IMR-90 (cell line): Measurements from ENCODE around the gene ROMO1. TPM values are rescaled to one million over a fixed set of nuclear protein-coding genes. Genes with fewer than 3 reads are reported as not detected.

Source experiments
- ATAC-seq: fragments of 200-7000 bp; cut with Tn5 transposase; 2 replicates; pipeline ENCODE4 v1.9.1; 2020; ENCODE audit warnings: low read depth, mild to moderate bottlenecking, moderate library complexity
- BruUV-seq: library from RNA; stranded (reverse); fragments of 400-500 nt; replicated peaks from 2 replicates; lab custom pipeline; 2021; lab: Mats Ljungman, UMichigan
- CTCF ChIA-PET: fragments of 300-600 bp; formaldehyde crosslinking; extraction: SDS; loops from one replicate; lab custom pipeline; 2021; ENCODE audit warnings: antibody characterized with exemption; lab: Yijun Ruan, JAX
- POLR2A ChIA-PET: fragments of 300-600 bp; sonication (Branson Sonifier 250); formaldehyde crosslinking; loops from one replicate; lab custom pipeline; 2022; ENCODE audit warnings: antibody characterized with exemption; ENCODE audit not compliant: unreplicated experiment; lab: Charles Lee
- DNase-seq: peaks from one replicate; pipeline ENCODE4 v3.0.0; 2013
- H2AFZ ChIP-seq: replicated peaks from 2 replicates; pipeline ENCODE3; 2013; ENCODE audit warnings: low read length, mild to moderate bottlenecking; ENCODE audit not compliant: poor library complexity
- H2AK5ac ChIP-seq: 2 replicates; pipeline ENCODE4 v1.6.1; 2013; ENCODE audit warnings: low read depth, low read length, inconsistent platforms
- H2AK9ac ChIP-seq: replicated peaks from 2 replicates; pipeline ENCODE3; 2013; ENCODE audit warnings: mild to moderate bottlenecking, low read depth, low read length, moderate library complexity; ENCODE audit not compliant: poor library complexity
- H2BK120ac ChIP-seq: 2 replicates; pipeline ENCODE4 v1.6.1; 2013; ENCODE audit warnings: low read depth, low read length, inconsistent platforms
- H2BK15ac ChIP-seq: 3 replicates; pipeline ENCODE4 v1.6.1; 2013; ENCODE audit warnings: low read depth, low read length, inconsistent platforms
- H2BK20ac ChIP-seq: 2 replicates; pipeline ENCODE4 v1.6.1; 2013; ENCODE audit warnings: low read depth, mild to moderate bottlenecking, inconsistent platforms, low read length, moderate library complexity
- H2BK5ac ChIP-seq: 2 replicates; pipeline ENCODE4 v1.6.1; 2013; ENCODE audit warnings: mild to moderate bottlenecking, low read depth, low read length, inconsistent platforms; ENCODE audit not compliant: poor library complexity, severe bottlenecking
- H3K14ac ChIP-seq: replicated peaks from 2 replicates; pipeline ENCODE4 v1.6.1; 2013; ENCODE audit warnings: low read depth, low read length, inconsistent platforms
- H3K18ac ChIP-seq: 2 replicates; pipeline ENCODE4 v1.6.1; 2013; ENCODE audit warnings: low read depth, low read length, control low read depth
- H3K23ac ChIP-seq: 2 replicates; pipeline ENCODE4 v1.6.1; 2013; ENCODE audit warnings: low read depth, low read length, inconsistent platforms
- H3K27ac ChIP-seq: 2 replicates; pipeline ENCODE4 v1.5.1; 2013; ENCODE audit warnings: mild to moderate bottlenecking, control low read depth, low read length; ENCODE audit not compliant: insufficient read depth
- H3K27me3 ChIP-seq: 2 replicates; pipeline ENCODE4 v1.6.1; 2013; ENCODE audit warnings: low read length; ENCODE audit not compliant: control insufficient read depth, insufficient read depth
- H3K36me3 ChIP-seq: 2 replicates; pipeline ENCODE4 v1.6.1; 2013; ENCODE audit warnings: low read length, mixed read lengths; ENCODE audit not compliant: control insufficient read depth, insufficient read depth
- H3K4ac ChIP-seq: 2 replicates; pipeline ENCODE4 v1.6.1; 2013; ENCODE audit warnings: low read depth, low read length, inconsistent platforms
- H3K4me1 ChIP-seq: 2 replicates; pipeline ENCODE4 v1.6.1; 2013; ENCODE audit warnings: low read length, mixed read lengths; ENCODE audit not compliant: control insufficient read depth, insufficient read depth
- H3K4me2 ChIP-seq: 2 replicates; pipeline ENCODE4 v1.6.1; 2013; ENCODE audit warnings: low read depth, mild to moderate bottlenecking, control low read depth, low read length, moderate library complexity
- H3K4me3 ChIP-seq: 2 replicates; pipeline ENCODE4 v1.5.1; 2013; ENCODE audit warnings: low read depth, mild to moderate bottlenecking, control low read depth, low read length, moderate library complexity; ENCODE audit not compliant: insufficient read depth
- H3K56ac ChIP-seq: 2 replicates; pipeline ENCODE4 v1.6.1; 2013; ENCODE audit warnings: low read length, inconsistent platforms; ENCODE audit not compliant: insufficient read depth; ENCODE audit errors: extremely low read depth
- H3K79me1 ChIP-seq, 2 experiments: 2 replicates each; pipeline ENCODE4 v1.6.1; 2013; ENCODE audit warnings: low read length in 2 of 2, inconsistent platforms in 1 of 2, low read depth in 1 of 2
- H3K9ac ChIP-seq: 2 replicates; pipeline ENCODE4 v1.6.1; 2013; ENCODE audit warnings: low read depth, low read length, control low read depth
- H3K9me1 ChIP-seq: 2 replicates; pipeline ENCODE4 v1.6.1; 2013; ENCODE audit warnings: low read length, inconsistent platforms; ENCODE audit not compliant: insufficient read depth
- H3K9me3 ChIP-seq: 2 replicates; pipeline ENCODE4 v1.6.1; 2013; ENCODE audit warnings: low read length; ENCODE audit not compliant: control insufficient read depth, insufficient read depth
- H4K20me1 ChIP-seq: 2 replicates; pipeline ENCODE4 v1.6.1; 2013; ENCODE audit warnings: low read length, inconsistent platforms; ENCODE audit not compliant: insufficient read depth
- H4K5ac ChIP-seq: 2 replicates; pipeline ENCODE4 v1.6.1; 2013; ENCODE audit warnings: mild to moderate bottlenecking, low read depth, low read length, control low read depth
- H4K8ac ChIP-seq, 2 experiments: 2 replicates each; pipeline ENCODE4 v1.6.1; 2013; ENCODE audit warnings: low read depth in 2 of 2, low read length in 2 of 2, control low read depth in 1 of 2, inconsistent platforms in 1 of 2
- H4K91ac ChIP-seq: 2 replicates; pipeline ENCODE4 v1.6.1; 2013; ENCODE audit warnings: low read depth, low read length, inconsistent platforms; ENCODE audit not compliant: insufficient read depth
- CHD1 ChIP-seq: IDR thresholded peaks from 2 replicates; pipeline ENCODE4 v1.6.1; 2012; ENCODE audit warnings: low read depth, low read length, improper control_type of control experiment
- WGBS, 2 experiments: methylation state at CpG; one replicate each; pipeline versions ENCODE4 v1.1.5 to v1.1.7; 2013; ENCODE audit warnings: missing lambda C conversion rate in 2 of 2; ENCODE audit not compliant: insufficient read length in 1 of 2; ENCODE audit errors: extremely low coverage in 2 of 2; 5-methylcytosine and 5-hydroxymethylcytosine counted together
- dilution Hi-C: fragments of 300-500 bp; cut with HindIII; formaldehyde crosslinking; loops from one replicate; pipeline ENCODE4 v1.14.3; 2018; ENCODE audit warnings: low sequenced_read_pairs; ENCODE audit not compliant: unreplicated experiment
- in situ Hi-C: fragments of 300-500 bp; cut with MboI; formaldehyde crosslinking; loops from 3 replicates; pipeline ENCODE4 v1.14.3; 2019; ENCODE audit warnings: low sequenced_read_pairs, inconsistent platforms, mixed read lengths
- intact Hi-C: fragments of 100-400 bp; cut with micrococcal nuclease; formaldehyde crosslinking; loops from 2 replicates; pipeline ENCODE4 v1.10.0; 2022
- polyA plus RNA-seq, 3 experiments: library from polyadenylated mRNA; depleted of rRNA; stranded (reverse); fragments of >200 nt; gene quantifications; 2 replicates each; pipeline ENCODE4 v1.2.3, GENCODE V29; 2012; ENCODE audit warnings: low replicate concordance in 1 of 3
- total RNA-seq: library from RNA; depleted of rRNA; stranded (reverse); fragments of >200 nt; gene quantifications from 2 replicates; pipeline ENCODE4 v1.2.3, GENCODE V29; 2012
- TF ChIP-seq, protein P1 (sequence below): fragments of 150-350 bp; IDR thresholded peaks from 2 replicates; pipeline ENCODE4 v1.6.1; 2016; ENCODE audit warnings: low read depth, mild to moderate bottlenecking, low read length, moderate library complexity, borderline replicate concordance

Gene ROMO1
- total and polyA plus RNA-seq, 2 of the 4 experiments (the other 2 are of a cell fraction) = 223 to 555 TPM

DNA sequence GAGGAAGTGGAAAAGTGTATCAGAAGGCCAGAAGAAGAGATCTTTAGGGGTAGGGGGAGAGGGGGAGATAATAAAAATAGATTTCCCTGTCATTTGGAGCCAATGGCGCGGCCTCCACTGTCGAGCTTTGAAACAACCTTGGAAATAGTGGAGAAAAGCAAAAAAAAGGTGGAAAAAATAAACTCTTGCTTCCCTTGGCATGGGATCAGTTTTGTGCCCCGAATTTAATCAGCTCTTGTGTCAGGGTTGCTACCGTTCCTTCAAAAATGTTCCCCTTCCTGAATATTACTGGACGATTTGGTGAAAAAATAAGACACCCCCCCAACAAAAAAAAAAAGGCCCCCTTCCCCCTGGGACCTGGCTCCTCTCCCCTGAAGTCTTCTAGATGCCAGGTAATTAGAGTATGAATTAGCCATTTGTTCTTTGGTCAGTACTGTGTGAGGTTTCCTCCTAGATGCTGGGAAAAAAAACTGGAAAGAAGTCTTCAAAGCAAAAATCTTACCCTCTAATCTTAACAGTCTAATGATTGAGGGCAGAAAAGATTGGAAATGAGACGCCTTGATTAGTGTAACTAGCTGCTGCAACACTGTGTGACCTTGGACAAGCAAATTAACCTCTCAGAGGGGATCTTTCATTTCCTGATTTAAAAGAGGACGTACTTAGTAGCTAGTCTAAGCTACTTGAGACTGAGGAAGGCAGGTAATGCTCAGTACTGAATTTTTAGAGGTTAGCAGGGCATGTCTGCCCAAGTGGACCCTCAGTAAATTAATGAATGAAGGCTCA lies 43.7 kb downstream of the ROMO1 start:
- DNase-seq = no peak
- H2AFZ ChIP-seq = peak overlapping the region; percentile 87
- peaks cover 7% of the 10 kb centered on the region for H3K4me1 ChIP-seq
- no peaks in the 10 kb centered on the region for H3K9me3 ChIP-seq
- H3K4ac ChIP-seq = peak overlapping the region; percentile 94
- H3K14ac ChIP-seq = peak overlapping the region; percentile 99
- H4K91ac ChIP-seq = peak overlapping the region; percentile 92
- peak overlapping the region; percentile 81 for H3K18ac ChIP-seq
- H2BK20ac ChIP-seq = 0 out of 2 replicates have a peak overlapping the region, but pooled peaks have one; percentile 8
- peak overlapping the region; percentile 96 for H3K56ac ChIP-seq
- ChIA-PET POLR2A (interaction anchor here (0.6 to 2.3 kb wide), 14 partner anchors 11 to 218 kb away, joined by 3 to 13 read pairs (median 4); partner anchors contain the start of gene SCAND1), CTCF (interaction anchor here (0.6 to 1.6 kb wide), 5 partner anchors 26 to 141 kb away, joined by 3 to 6 read pairs (median 4); no protein-coding TSS in a partner anchor)
- dilution Hi-C loops = no loop called here
- peak overlapping the region; percentile 66 for H3K4me3 ChIP-seq
- H2BK5ac ChIP-seq = peak overlapping the region; percentile 94
- in situ Hi-C loops = loop anchor here (10.0 kb wide), 1 partner anchor 142 kb away; no protein-coding TSS in a partner anchor
- H2AK5ac ChIP-seq = peak overlapping the region; percentile 94
- H3K23ac ChIP-seq = peak overlapping the region; percentile 92
- peak overlapping the region; percentile 95 for H3K9ac ChIP-seq
- WGBS, 2 experiments = 20% methylated on average over 2 of the region's 8 CpGs; no CpG with 5 or more reads in 1 of the 2 experiments
- H2AK9ac ChIP-seq = peak overlapping the region; percentile 86
- peak overlapping the region; percentile 79 for H2BK120ac ChIP-seq
- peaks cover 0 to 19% of the 10 kb centered on the region in 2 experiments; a peak in 2 of 4 replicates for H3K79me1 ChIP-seq
- peaks cover 18% of the 10 kb centered on the region for H3K36me3 ChIP-seq
- H2BK15ac ChIP-seq = peak overlapping the region; percentile 30; the same call in 2 of the 3 replicates
- no peak for ATAC-seq
- H3K4me2 ChIP-seq = peak overlapping the region; percentile 78
- BruUV-seq = TSS peak; percentile 95
- peaks cover 9% of the 10 kb centered on the region for H3K9me1 ChIP-seq
- intact Hi-C loops = loop anchor here (1.0 to 5.0 kb wide), 5 partner anchors 26 to 209 kb away; partner anchors contain the start of genes CPNE1, RBM12 and SCAND1
- H4K5ac ChIP-seq = peak overlapping the region; percentile 83
- no peaks in the 10 kb centered on the region for H3K27me3 ChIP-seq
- peaks cover 35% of the 10 kb centered on the region for H4K20me1 ChIP-seq
- H3K27ac ChIP-seq = peak overlapping the region; percentile 89
- TF ChIP-seq, protein P1, sequence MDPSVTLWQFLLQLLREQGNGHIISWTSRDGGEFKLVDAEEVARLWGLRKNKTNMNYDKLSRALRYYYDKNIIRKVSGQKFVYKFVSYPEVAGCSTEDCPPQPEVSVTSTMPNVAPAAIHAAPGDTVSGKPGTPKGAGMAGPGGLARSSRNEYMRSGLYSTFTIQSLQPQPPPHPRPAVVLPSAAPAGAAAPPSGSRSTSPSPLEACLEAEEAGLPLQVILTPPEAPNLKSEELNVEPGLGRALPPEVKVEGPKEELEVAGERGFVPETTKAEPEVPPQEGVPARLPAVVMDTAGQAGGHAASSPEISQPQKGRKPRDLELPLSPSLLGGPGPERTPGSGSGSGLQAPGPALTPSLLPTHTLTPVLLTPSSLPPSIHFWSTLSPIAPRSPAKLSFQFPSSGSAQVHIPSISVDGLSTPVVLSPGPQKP = no peak
- peak; percentile 68; the same call in 1 of the 2 replicates for TF ChIP-seq CHD1
- peak overlapping the region; percentile 84 to 96 for H4K8ac ChIP-seq
